Measurements from ENCODE around the gene WFDC1.
A peak's percentile ranks its signal among the peaks of the same experiment; 100 is the strongest.

Gene WFDC1

DNA sequence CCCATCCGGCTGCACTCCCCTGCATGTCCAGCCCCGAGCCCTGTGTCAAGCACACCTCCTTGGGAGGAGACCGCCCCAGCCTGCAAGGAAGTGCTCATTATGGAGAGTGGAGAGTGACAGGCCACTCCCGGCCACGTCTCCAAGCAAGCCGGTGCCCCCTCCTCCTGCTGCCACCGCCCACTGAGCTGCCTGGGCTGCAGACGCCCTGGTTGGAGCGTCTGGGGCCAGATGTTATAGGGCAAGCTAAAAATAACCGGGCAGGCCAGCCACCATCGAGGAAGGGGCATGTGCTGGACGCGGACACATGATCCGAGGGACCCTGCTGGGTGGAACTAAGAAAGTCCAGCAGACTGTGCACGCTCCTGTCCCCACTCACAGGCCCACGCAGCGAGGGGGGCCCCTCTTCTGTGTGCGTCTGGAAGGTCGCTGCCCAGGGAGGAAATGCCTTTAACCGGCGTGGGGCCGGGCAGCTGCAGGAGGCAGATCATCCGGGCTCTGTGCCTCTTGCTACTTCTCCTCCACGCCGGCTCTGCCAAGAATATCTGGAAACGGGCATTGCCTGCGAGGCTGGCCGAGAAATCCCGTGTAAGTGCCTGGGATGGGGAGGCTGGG lies at the start of gene WFDC1:
Gene WFDC1, plus strand, starts transcription at position 348 of the 612 bp plus-strand sequence. Its CDS starts 94 bp downstream, at position 442.
- no peak for DNase-seq

GRCh38 chr16:84245956-84246678 lies 48.6 kb upstream of the WFDC1 start:
- no peak for DNase-seq

GRCh38 chr16:84246679-84247077 lies 48.0 kb upstream of the WFDC1 start:
- no peak for DNase-seq

- DNase-seq = no peak
These were observed 47.3 kb upstream of the WFDC1 start for GRCh38 chr16:84247331-84247730.

DNA sequence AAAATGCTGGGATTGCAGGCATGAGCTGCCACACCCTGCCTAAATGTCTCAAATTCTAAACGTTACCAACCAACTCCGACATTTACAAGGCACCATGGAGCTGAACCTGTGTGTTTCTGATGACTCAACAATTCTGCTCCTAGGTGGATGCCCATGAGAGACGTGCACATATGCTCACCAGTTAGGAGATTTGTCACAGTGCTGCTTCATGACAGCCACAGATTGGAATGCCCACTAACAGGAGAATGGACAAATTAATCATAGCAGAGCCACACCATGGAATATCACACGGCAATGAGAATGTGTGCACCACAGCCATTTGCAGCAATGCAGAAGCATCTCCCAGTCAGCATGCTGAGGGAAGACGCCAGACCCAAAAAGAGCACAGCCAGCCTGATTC lies 46.8 kb upstream of the WFDC1 start:
- no peak for DNase-seq

GRCh38 chr16:84252184-84252583 lies 42.5 kb upstream of the WFDC1 start:
- no peak for DNase-seq

- no peak for DNase-seq
These were observed 41.5 kb upstream of the WFDC1 start for GRCh38 chr16:84253173-84253572.

- DNase-seq = no peak
These were observed 40.6 kb upstream of the WFDC1 start for GRCh38 chr16:84254062-84254461.

- no peak for DNase-seq
These were observed 39.4 kb upstream of the WFDC1 start for GRCh38 chr16:84255050-84255810.

DNA sequence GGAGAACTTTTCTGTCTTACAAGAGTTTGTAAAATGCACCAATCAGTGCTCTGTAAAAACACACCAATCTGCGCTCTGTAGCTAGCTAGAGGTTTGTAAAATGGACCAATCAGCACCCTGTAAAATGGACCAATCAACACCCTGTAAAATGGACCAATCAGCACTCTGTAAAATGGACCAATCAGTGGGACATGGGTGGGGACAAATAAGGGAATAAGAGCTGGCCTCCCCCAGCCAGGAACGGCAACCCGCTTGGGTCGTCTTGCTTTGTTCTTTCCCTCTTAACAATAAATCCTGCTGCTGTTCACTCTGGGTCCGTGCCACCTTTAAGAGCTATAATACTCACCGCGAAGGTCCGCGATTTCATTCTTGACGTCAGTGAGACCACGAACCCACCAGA lies 36.4 kb upstream of the WFDC1 start:
- no peak for DNase-seq

DNA sequence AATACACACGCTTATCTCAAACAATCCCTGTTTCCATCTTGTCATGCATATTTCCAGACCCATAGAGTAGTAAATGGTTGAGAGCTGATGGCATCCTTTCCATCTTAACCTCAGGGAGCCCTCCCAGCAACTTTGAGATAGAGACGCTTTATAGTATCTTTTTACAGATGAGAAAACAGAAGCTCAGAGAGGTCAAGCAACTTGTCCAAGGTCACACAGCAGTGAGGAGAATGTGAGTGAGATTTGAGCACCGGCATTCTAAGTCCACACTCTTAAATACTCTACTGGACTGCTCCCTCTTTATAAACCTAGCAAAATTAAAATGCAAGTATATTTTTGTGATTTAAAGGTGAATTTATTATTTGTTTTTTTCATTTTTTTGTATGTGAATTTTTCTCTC lies 35.0 kb upstream of the WFDC1 start:
- DNase-seq = no peak

- DNase-seq = no peak
These were observed 33.7 kb upstream of the WFDC1 start for GRCh38 chr16:84260766-84261554.

DNA sequence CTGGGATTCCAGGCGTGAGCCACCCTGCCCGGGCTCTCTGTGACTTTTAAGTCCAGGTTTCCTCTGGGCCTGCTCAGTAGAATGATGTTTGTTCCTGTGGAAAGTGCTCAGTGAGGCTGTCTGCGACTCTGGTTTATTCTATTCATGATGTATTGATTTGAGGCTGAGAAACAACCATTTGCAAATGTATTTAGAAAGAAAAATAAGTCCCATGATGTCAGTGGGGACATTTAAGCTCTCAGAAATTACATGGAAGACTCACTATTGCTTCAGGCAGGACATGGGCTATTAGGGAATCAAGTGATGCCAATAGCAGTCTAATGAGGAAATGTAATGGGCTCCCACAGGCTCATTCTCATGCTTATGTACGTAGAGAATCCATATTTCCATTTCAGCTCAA lies 32.6 kb upstream of the WFDC1 start:
- DNase-seq = no peak

DNA sequence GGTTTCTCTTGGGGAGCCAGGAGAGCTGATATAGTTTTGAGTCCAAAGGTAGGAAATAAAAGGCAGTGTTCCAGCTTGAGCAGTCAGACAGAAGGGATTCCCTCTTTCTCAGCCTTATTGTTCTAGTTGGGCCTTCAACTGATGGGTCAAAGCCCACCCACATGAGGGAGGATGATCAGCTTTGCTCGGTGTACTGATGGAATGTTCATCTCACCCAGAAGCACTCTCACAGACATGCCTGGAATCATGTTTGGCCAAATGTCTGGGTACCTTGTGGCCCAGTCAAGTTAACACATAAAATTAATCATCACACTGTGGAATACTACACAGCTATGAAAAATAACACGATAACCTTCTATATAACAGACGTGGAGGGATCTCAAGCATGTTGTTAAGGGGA lies 31.7 kb upstream of the WFDC1 start:
- no peak for DNase-seq

DNA sequence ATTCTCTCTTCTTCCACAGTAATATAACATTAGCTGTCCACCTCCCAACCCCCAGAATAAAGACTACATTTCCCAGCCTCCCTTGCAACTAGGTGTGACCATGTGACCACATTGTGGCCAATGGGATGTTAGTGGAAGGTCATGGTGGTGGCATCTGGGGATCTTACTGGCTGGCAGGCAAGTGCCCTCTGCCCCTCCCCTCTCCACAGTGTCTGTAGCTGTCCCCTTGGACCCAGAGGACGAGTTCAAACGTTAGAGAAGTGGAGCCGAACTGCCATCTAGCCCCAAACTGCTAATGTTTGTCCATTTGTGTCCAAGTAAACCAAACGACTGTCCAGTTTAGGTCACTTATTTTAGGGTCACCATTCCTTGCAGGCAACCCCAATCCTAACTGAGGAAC lies 28.2 kb upstream of the WFDC1 start:
- peak; percentile 31 for DNase-seq

GRCh38 chr16:84267380-84267779 lies 27.3 kb upstream of the WFDC1 start:
- no peak for DNase-seq

DNA sequence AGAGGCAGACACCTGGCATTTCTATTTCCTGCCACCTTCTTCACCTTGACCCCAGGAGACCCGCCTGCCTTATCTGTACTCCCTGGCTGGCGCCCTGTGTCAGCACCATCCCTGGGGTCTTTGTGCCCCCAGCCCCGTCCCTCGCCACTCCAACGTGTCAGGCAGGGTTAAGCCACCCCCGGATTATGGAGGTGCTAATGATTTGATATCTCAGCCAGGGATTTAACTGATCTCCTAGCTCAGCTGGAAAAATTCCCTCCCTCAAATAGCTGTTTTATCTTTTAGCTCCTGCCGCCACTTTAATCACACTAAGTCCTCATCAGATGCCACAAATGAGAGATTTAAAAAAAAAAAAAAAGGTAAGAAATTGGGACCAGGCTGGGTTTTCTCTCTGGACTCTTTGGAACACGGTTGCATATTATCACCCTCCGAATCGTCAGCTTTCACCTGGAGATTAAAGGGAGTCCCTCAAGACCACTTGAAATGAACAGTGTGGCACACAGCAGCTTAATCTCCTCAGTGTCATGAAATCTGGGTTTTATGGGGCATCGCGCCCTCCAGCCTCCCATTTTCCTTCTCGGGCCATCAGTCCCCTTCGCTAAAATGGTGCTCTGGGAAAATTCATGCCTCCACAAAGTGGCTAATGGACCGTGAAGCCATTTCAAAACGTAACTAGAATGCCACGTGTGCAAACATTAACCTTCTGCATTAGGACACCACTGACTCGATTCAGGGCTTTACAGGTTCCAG lies 26.2 kb upstream of the WFDC1 start:
- DNase-seq = no peak

- DNase-seq = no peak
These were observed 24.6 kb upstream of the WFDC1 start for GRCh38 chr16:84270071-84270470.

DNA sequence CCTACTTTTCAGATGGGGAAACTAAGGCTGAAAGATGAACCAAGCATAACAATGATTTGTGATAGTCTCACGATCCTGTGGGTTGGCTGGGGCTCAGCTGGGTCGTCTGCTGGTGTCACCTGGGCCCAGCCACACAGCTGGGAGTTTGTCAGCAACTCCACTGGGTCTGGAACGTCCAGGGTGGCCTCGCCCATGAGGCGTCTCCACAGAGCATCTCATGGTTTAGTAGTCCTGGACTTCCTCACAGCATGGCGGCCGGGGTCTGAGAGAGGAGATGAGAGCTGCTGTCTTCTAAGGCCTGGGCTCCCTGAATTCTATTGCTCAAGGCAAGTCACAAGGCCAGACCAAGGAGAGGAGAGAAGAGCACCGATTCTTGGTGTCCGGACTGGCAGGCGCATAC lies 24.1 kb upstream of the WFDC1 start:
- DNase-seq = no peak

- DNase-seq = no peak
These were observed 23.6 kb upstream of the WFDC1 start for GRCh38 chr16:84271037-84271436.

DNA sequence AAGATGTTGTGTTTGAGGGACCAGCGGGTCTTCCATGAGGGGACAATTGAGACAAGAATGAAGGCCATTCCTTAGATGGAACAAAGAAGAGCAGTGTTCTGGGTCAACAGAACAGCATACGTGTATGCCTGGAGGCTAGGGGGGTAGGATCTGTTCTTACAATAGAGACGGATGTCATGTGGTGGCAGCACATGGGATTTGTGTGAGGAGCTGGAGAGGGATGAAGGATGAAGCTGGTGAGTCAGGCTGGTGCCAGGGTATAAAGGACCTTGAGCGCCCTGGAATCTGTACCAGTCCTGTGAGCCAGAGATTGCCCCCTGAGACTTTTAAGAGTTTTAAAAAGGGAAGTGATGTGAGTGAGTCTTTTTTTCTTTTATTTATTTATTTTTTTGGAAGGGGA lies 22.8 kb upstream of the WFDC1 start:
- no peak for DNase-seq

- DNase-seq = no peak
These were observed 21.8 kb upstream of the WFDC1 start for GRCh38 chr16:84272740-84273320.

All from CD4-positive, alpha-beta T cell treated with Interleukin-12 subunit alpha and Interleukin-12 subunit beta, for 1 hour (primary cell).